ENCODE data around the gene TDRD7. TPM values are rescaled to one million over a fixed set of nuclear protein-coding genes. Genes with fewer than 3 reads are reported as not detected.
A peak's percentile ranks its signal among the peaks of the same experiment; 100 is the strongest.

The TDRD7 gene
- total and polyA plus RNA-seq, 9 of the 15 experiments (the other 6 are each of a cell fraction or from before 2014, with no cell fraction given), result 2.2 to 7.7 (median 5.2) TPM

- TF ChIP-seq ZNF318 (IDR thresholded peaks at IDR 0.05; ENCODE audit: borderline replicate concordance in 1 of 2, low read depth in 1 of 2), result no peak
- TF ChIP-seq MXD1 (CRISPR knock-in tag; IDR thresholded peaks at IDR 0.05; ENCODE audit: borderline replicate concordance, poor library complexity, severe bottlenecking), result no peak
- TF ChIP-seq ZNF639 (CRISPR knock-in tag; conservative IDR thresholded peaks at IDR 0.05 in 1 of 2, IDR thresholded peaks at IDR 0.05 in 1 of 2), result 0 out of 4 replicates have a peak, but pooled peaks of 1 of the 2 experiments have one; percentile 28
- peak; percentile 30; the same call in 1 of the 2 replicates for TF ChIP-seq NFIC (IDR thresholded peaks at IDR 0.05)
- TF ChIP-seq GABPA (tag; conservative IDR thresholded peaks at IDR 0.05; ENCODE audit: low read depth), result peak; percentile 77
- 0 out of 2 replicates have a peak, but pooled peaks have one; percentile 50 for TF ChIP-seq GATA2 (CRISPR knock-in tag; IDR thresholded peaks at IDR 0.05)
- 0 out of 2 replicates have a peak, but pooled peaks have one; percentile 32 for TF ChIP-seq CXXC5 (CRISPR knock-in tag; IDR thresholded peaks at IDR 0.05)
- TF ChIP-seq CBFA2T2 (conservative IDR thresholded peaks at IDR 0.05), result 0 out of 2 replicates have a peak, but pooled peaks have one; percentile 14
- TF ChIP-seq FOXA3 (CRISPR knock-in tag; conservative IDR thresholded peaks at IDR 0.05 in 1 of 2, IDR thresholded peaks at IDR 0.05 in 1 of 2), result peak in 1 of 2 experiments; percentile 65; a peak in 1 of 4 replicates
- no peak for TF ChIP-seq CBX8 (IDR thresholded peaks at IDR 0.05; ENCODE audit: borderline replicate concordance, extremely low read depth, low read depth, low read length, poor library complexity, severe bottlenecking)
- 0 out of 4 replicates have a peak, but pooled peaks of 1 of the 2 experiments have one; percentile 19 for TF ChIP-seq RCOR1 (IDR thresholded peaks at IDR 0.05; ENCODE audit: borderline replicate concordance in 1 of 2, low read depth in 2 of 2, low read length in 2 of 2)
- peak; percentile 63 for TF ChIP-seq ELF1 (tag; IDR thresholded peaks at IDR 0.05)
- no peak for TF ChIP-seq NFRKB (IDR thresholded peaks at IDR 0.05; ENCODE audit: low read depth)
- peak; percentile 34; the same call in 1 of the 2 replicates for TF ChIP-seq TAL1 (IDR thresholded peaks at IDR 0.05)
Observed at GRCh38 chr9:97362777-97363545, 48.9 kb upstream of the TDRD7 start (continued).

Measured in K562 (cell line).